ENCODE data around the gene TSSK2. TPM values are rescaled to one million over a fixed set of nuclear protein-coding genes. Genes with fewer than 3 reads are reported as not detected.

TSSK2 gene
- polyA plus RNA-seq, 1 donor from 2014 or later = not detected

DNA sequence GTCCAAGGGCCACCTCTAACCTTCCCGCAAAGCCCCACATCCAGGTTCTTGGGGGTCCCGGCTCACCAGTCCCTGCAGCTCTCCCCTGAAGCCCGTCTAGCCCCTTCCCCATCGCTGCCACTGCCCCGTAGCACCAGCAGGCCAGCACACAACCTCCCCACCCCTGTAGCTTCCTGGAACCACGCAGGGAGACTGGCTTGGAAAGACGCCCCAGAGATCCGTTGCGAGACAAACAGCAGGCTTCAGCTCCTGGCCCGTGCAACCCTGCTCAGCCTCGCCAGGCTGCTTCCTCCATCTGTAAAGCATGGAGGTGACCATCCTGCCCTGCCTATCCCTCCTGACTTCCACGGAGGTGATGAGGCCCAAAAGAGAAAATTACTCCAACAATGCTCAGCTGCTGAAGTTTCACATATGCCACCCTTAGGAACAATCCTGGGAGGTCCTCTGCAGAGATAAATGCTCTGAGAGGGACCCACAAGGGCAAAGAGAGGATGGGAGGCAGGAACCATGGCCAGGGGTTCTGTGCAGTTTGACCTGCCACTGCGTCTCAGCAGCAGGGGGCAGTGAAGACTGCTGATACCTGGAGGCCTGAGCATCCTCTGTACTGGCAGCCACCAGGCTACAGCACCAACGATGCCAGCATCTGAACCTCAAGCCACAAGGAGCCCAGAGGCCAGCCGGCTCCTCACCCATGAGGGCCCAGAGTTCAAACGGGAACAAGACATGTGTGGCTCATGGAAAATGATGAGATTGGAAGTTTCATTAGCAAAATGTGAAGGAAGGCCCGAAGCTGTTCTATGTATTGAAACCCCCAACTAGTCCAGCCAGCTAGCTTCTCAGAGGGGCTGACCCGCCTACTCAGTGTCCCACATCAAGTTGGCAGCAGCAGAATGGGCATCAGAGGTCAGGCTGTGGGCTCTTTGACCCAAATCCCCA is 25.0 kb upstream of the TSSK2 start:
- no peaks in the 10 kb centered on the region for H3K36me3 ChIP-seq (ENCODE audit: insufficient read depth, low read length)
- no peaks in the 10 kb centered on the region for H3K9me3 ChIP-seq (ENCODE audit: low read length)
- H3K4me3 ChIP-seq (ENCODE audit: low read length) = no peak overlapping the region
- H3K27ac ChIP-seq (ENCODE audit: low read length) = no peak overlapping the region
- no peaks in the 10 kb centered on the region for H3K27me3 ChIP-seq (ENCODE audit: insufficient read depth, low read depth, low read length)
- H4K20me1 ChIP-seq (ENCODE audit: insufficient read depth) = no peaks in the 10 kb centered on the region
- H3K79me2 ChIP-seq (replicated peaks; ENCODE audit: insufficient read depth, low read length) = peaks cover 41% of the 10 kb centered on the region
- H3K9ac ChIP-seq (ENCODE audit: low read length) = no peak overlapping the region
- no peaks in the 10 kb centered on the region for H3F3A ChIP-seq (ENCODE audit: insufficient read depth, low read length, poor library complexity, severe bottlenecking)
- TF ChIP-seq, protein P1, sequence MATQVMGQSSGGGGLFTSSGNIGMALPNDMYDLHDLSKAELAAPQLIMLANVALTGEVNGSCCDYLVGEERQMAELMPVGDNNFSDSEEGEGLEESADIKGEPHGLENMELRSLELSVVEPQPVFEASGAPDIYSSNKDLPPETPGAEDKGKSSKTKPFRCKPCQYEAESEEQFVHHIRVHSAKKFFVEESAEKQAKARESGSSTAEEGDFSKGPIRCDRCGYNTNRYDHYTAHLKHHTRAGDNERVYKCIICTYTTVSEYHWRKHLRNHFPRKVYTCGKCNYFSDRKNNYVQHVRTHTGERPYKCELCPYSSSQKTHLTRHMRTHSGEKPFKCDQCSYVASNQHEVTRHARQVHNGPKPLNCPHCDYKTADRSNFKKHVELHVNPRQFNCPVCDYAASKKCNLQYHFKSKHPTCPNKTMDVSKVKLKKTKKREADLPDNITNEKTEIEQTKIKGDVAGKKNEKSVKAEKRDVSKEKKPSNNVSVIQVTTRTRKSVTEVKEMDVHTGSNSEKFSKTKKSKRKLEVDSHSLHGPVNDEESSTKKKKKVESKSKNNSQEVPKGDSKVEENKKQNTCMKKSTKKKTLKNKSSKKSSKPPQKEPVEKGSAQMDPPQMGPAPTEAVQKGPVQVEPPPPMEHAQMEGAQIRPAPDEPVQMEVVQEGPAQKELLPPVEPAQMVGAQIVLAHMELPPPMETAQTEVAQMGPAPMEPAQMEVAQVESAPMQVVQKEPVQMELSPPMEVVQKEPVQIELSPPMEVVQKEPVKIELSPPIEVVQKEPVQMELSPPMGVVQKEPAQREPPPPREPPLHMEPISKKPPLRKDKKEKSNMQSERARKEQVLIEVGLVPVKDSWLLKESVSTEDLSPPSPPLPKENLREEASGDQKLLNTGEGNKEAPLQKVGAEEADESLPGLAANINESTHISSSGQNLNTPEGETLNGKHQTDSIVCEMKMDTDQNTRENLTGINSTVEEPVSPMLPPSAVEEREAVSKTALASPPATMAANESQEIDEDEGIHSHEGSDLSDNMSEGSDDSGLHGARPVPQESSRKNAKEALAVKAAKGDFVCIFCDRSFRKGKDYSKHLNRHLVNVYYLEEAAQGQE (IDR thresholded peaks at IDR 0.05; ENCODE audit: borderline replicate concordance) = no peak
- TF ChIP-seq RAD21 (conservative IDR thresholded peaks at IDR 0.05) (no peak), SMC3 (conservative IDR thresholded peaks at IDR 0.05; ENCODE audit: poor library complexity) (no peak), POLR2AphosphoS5 (IDR thresholded peaks at IDR 0.05) (no peak), EZH2 (IDR thresholded peaks at IDR 0.05; ENCODE audit: borderline replicate concordance, insufficient read depth, low read length, poor library complexity, severe bottlenecking) (no peak), MXI1 (conservative IDR thresholded peaks at IDR 0.05; ENCODE audit: poor library complexity, severe bottlenecking) (no peak), TAF1 (IDR thresholded peaks at IDR 0.05; ENCODE audit: low read depth) (no peak), EP300 (conservative IDR thresholded peaks at IDR 0.05; ENCODE audit: poor library complexity, severe bottlenecking) (no peak), CTCF (IDR thresholded peaks at IDR 0.05; ENCODE audit: poor library complexity, severe bottlenecking) (no peak)
- no peaks in the 10 kb centered on the region for H3K9me2 ChIP-seq (ENCODE audit: insufficient read depth, low read length)
- H3K4me2 ChIP-seq (ENCODE audit: low read length) = no peak overlapping the region
- H2AFZ ChIP-seq (ENCODE audit: low read depth, low read length) = no peak overlapping the region

GRCh38 chr22:19106886-19107729 is 24.0 kb upstream of the TSSK2 start:
- H3K9me3 ChIP-seq (ENCODE audit: low read length) = no peaks in the 10 kb centered on the region
- H3K9me2 ChIP-seq (ENCODE audit: insufficient read depth, low read length) = no peaks in the 10 kb centered on the region
- no peak overlapping the region for H2AFZ ChIP-seq (ENCODE audit: low read depth, low read length)
- H3K36me3 ChIP-seq (ENCODE audit: insufficient read depth, low read length) = no peaks in the 10 kb centered on the region
- H4K20me1 ChIP-seq (ENCODE audit: insufficient read depth) = no peaks in the 10 kb centered on the region
- H3F3A ChIP-seq (ENCODE audit: insufficient read depth, low read length, poor library complexity, severe bottlenecking) = no peaks in the 10 kb centered on the region
- no peak overlapping the region for H3K4me2 ChIP-seq (ENCODE audit: low read length)
- H3K27ac ChIP-seq (ENCODE audit: low read length) = no peak overlapping the region
- peaks cover 49% of the 10 kb centered on the region for H3K79me2 ChIP-seq (replicated peaks; ENCODE audit: insufficient read depth, low read length)
- H3K27me3 ChIP-seq (ENCODE audit: insufficient read depth, low read depth, low read length) = no peaks in the 10 kb centered on the region
- no peak overlapping the region for H3K9ac ChIP-seq (ENCODE audit: low read length)
- no peak overlapping the region for H3K4me3 ChIP-seq (ENCODE audit: low read length)
- TF ChIP-seq TAF1 (IDR thresholded peaks at IDR 0.05; ENCODE audit: low read depth) = no peak
- TF ChIP-seq SMC3 (conservative IDR thresholded peaks at IDR 0.05; ENCODE audit: poor library complexity) = no peak
- no peak for TF ChIP-seq MXI1 (conservative IDR thresholded peaks at IDR 0.05; ENCODE audit: poor library complexity, severe bottlenecking)
- TF ChIP-seq EP300 (conservative IDR thresholded peaks at IDR 0.05; ENCODE audit: poor library complexity, severe bottlenecking) = no peak
- TF ChIP-seq RAD21 (conservative IDR thresholded peaks at IDR 0.05) = no peak
- TF ChIP-seq POLR2AphosphoS5 (IDR thresholded peaks at IDR 0.05) = no peak

Measured in neural cell (in vitro differentiated cells).